Prostate gland (tissue), 2 donors: ENCODE data around the gene ARL5C.

Experiments
- CTCF ChIP-seq, 4 experiments: fragments of 200-600 bp in 2 of 4; fragments of 450-650 bp in 2 of 4; sonication (generic) in 2 of 4; IDR thresholded peaks; 1 replicate in 3 of 4; 2 replicates in 1 of 4; pipeline ENCODE4 v1.5.1; 2016 to 2019; ENCODE audit warnings: antibody characterized with exemption in 4 of 4, mild to moderate bottlenecking in 2 of 4, moderate library complexity in 2 of 4
- POLR2AphosphoS5 ChIP-seq: sonication (generic); formaldehyde crosslinking; IDR thresholded peaks from one replicate; pipeline ENCODE4 v1.6.1; 2017; ENCODE audit warnings: antibody characterized with exemption

- TF ChIP-seq CTCF (IDR thresholded peaks at IDR 0.05): no peak
- peak; percentile 34 for TF ChIP-seq POLR2AphosphoS5
These were observed 12.6 kb upstream of the ARL5C start for GRCh38 chr17:39178536-39178935.
